Glomerular visceral epithelial cell (primary cell): ENCODE results near the gene CCDC89.
"Not testable (repeated sequence)": the region's sequence is repeated elsewhere in the genome, so short reads cannot be mapped to it uniquely, and the experiment has no call there.

ENCODE experiments used
- DNase-seq: peaks from one replicate; pipeline ENCODE4 v3.0.0-alpha.2; 2016; ENCODE audit errors: extremely low spot score

Gene CCDC89

GRCh38 chr11:85694385-85694980 is 8.5 kb upstream of the CCDC89 start:
- peak; percentile 31 for DNase-seq

- DNase-seq = peak; percentile 7
These were observed 723 bp downstream of the CCDC89 start for GRCh38 chr11:85685125-85685819.

- peak; percentile 25 for DNase-seq
These were observed 3.4 kb downstream of the CCDC89 start for GRCh38 chr11:85682330-85683305.

- no peak for DNase-seq
These were observed 5.1 kb downstream of the CCDC89 start for GRCh38 chr11:85680897-85681296.

- no peak for DNase-seq
These were observed 6.4 kb downstream of the CCDC89 start for GRCh38 chr11:85679576-85679975.

GRCh38 chr11:85673393-85673792 is 12.6 kb downstream of the CCDC89 start:
- no peak for DNase-seq

- no peak for DNase-seq
These were observed 13.7 kb downstream of the CCDC89 start for GRCh38 chr11:85672105-85672902.

- DNase-seq = not testable (repeated sequence)
These were observed 14.9 kb downstream of the CCDC89 start for GRCh38 chr11:85670949-85671663.

- DNase-seq = no peak
These were observed 17.8 kb downstream of the CCDC89 start for GRCh38 chr11:85668157-85668556.

GRCh38 chr11:85666687-85667086 is 19.3 kb downstream of the CCDC89 start:
- no peak for DNase-seq

GRCh38 chr11:85665733-85666132 is 20.3 kb downstream of the CCDC89 start:
- no peak for DNase-seq

- peak; percentile 92 for DNase-seq
These were observed 21.1 kb downstream of the CCDC89 start, which contains the start of gene CREBZF for GRCh38 chr11:85664615-85665481. TSS of gene CREBZF (minus strand) at chr11:85665129. CDS start at chr11:85664875, 254 bp downstream.

- peak; percentile 55 for DNase-seq
These were observed 22.0 kb downstream of the CCDC89 start for GRCh38 chr11:85663753-85664614.

GRCh38 chr11:85663080-85663752 is 22.8 kb downstream of the CCDC89 start:
- DNase-seq = peak; percentile 18

- DNase-seq = no peak
These were observed 23.9 kb downstream of the CCDC89 start for GRCh38 chr11:85661972-85662664.

GRCh38 chr11:85658180-85658579 is 27.8 kb downstream of the CCDC89 start:
- no peak for DNase-seq

GRCh38 chr11:85656777-85657176 is 29.2 kb downstream of the CCDC89 start:
- no peak for DNase-seq

GRCh38 chr11:85654343-85654742 is 31.7 kb downstream of the CCDC89 start:
- DNase-seq = not testable (repeated sequence)
